ENCODE measurements around the gene CCL8.

CCL8 gene

DNA sequence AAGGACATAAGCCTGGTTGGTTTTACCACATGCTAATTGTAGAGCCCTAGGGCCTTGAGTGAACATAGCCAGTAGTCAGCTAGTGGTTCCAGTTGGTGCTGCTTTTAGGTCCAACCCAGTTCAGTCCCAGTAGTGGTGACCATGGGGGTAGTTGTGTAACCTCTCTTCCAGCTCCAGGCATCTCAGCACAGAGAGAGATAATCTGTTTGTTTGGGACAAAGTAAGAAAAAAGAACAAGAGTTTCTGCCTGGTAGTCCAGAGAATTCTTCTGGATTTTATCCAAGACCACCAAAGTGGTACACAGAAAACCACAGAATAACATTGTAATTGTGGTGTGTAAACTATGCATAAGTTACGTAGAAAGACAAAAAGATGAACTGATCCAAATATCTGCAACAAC lies 31.9 kb downstream of the CCL8 start:
- Mint-ChIP-seq H3K27ac (no peak overlapping the region), H3K9me3 (peaks cover 3% of the 10 kb centered on the region), H3K36me3 (no peaks in the 10 kb centered on the region), H3K4me1 (no peaks in the 10 kb centered on the region), H3K4me3 (no peak overlapping the region)
- no peak for ATAC-seq
- no peak for DNase-seq (ENCODE audit: low spot score in 2 of 2)

DNA sequence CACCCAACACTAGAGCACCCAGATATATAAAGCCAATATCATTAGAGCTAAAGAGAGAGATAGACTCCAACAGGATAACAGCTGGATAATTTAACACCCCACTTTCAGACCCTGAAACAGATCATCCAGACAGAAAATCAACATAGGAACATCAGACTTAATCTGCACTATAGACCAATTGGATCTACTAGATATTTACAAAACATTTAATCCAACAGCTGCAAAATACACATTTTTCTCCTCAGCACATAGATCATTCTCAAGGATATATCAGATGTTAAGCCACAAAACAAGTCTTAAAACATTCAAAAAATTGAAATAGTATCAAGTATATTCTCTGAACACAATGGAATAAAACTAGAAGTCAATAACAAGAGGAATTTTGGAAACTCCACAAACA lies 33.0 kb downstream of the CCL8 start:
- DNase-seq (ENCODE audit: low spot score in 2 of 2) (no peak), ATAC-seq (no peak)
- Mint-ChIP-seq H3K9me3 (peaks cover 3% of the 10 kb centered on the region), H3K4me1 (no peaks in the 10 kb centered on the region), H3K4me3 (no peak overlapping the region), H3K27ac (no peak overlapping the region), H3K36me3 (no peaks in the 10 kb centered on the region)

DNA sequence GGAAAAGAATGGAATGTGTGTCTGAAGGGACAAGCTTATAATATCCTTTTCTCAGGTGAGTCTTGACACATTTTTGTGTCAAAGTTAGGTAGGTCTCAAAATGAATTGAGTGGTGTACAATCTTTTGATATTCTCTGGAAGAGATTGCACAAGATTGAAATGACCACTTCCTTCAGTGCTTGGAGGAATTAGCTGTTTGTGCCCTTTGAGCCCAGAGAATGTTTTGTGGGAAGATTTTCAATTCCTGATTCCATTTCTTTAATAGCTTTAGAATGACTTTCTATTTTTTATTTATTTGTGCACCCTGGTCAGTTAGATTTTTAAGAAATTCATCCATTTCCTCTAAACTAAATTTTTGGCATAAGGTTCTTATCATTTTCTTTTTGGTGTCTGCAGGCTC lies 35.4 kb downstream of the CCL8 start:
- DNase-seq (ENCODE audit: low spot score in 2 of 2): no peak
- Mint-ChIP-seq H3K27ac (no peak overlapping the region), H3K4me3 (no peak overlapping the region), H3K9me3 (peaks cover 3% of the 10 kb centered on the region), H3K4me1 (no peaks in the 10 kb centered on the region), H3K36me3 (no peaks in the 10 kb centered on the region)
- ATAC-seq: no peak

DNA sequence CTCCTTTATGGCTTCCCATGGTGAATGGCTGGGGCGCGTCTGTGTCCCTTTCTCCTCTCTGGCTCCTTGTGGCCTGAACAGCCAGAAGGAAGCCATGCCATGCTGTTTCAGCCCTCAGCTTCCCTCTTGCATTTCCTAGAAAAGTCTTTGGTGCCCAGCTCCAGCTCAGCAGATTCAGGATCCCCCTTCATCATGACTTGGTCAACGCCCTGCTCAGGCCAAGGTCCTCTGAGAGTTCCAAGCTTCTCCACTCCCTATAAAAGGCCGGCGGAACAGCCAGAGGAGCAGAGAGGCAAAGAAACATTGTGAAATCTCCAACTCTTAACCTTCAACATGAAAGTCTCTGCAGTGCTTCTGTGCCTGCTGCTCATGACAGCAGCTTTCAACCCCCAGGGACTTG lies 37.0 kb downstream of the CCL8 start, which contains the start of gene CCL13:
TSS of gene CCL13 (plus strand) at position 287 of the 400 bp plus-strand sequence. CDS start at position 334, 47 bp downstream.
- Mint-ChIP-seq H3K9me3 (peaks cover 3% of the 10 kb centered on the region), H3K27ac (no peak within 1 kb of the TSS), H3K36me3 (no peaks in the 10 kb centered on the region), H3K4me1 (no peaks in the 10 kb centered on the region), H3K4me3 (no peak within 1 kb of the TSS)
- ATAC-seq (no peak), DNase-seq (ENCODE audit: low spot score in 2 of 2) (no peak)

DNA sequence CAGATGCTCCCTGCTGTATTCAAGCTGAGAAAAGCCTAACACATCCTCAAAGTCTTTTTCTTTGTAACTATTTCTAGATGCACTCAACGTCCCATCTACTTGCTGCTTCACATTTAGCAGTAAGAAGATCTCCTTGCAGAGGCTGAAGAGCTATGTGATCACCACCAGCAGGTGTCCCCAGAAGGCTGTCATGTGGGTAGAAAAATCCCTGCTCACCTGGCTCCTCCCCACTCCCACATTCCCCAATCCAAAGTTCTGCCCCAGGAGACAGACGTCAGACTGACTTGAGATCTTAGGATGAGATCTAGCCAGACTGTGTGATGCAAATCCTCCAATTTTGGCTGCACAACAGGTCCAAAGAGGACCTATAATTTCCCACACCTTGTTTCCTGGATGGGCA lies 38.2 kb downstream of the CCL8 start:
- Mint-ChIP-seq H3K4me3 (no peak overlapping the region), H3K27ac (no peak overlapping the region), H3K36me3 (no peaks in the 10 kb centered on the region), H3K9me3 (peaks cover 3% of the 10 kb centered on the region), H3K4me1 (no peaks in the 10 kb centered on the region)
- no peak for DNase-seq (ENCODE audit: low spot score in 2 of 2)
- no peak for ATAC-seq

DNA sequence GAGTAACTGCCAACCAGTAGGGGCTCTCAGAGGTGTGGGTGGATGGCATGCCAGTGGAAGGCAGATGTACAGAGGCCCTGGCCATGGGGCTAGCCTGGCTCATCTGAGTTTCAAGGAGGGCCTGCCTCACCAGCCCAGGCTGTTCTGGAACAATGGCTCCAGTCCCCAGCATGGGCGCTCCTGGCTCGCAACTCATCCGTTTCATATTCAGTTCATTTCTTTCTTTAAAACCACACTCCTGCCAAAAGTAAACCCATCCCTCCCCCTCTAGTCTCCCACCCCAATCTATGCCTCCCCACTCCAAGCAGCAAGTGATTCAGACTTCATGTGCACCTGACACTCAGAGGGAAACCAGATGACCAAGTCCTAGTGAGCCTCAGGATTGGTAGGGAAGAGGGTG lies 39.4 kb downstream of the CCL8 start:
- ATAC-seq (no peak), DNase-seq (ENCODE audit: low spot score in 2 of 2) (no peak)
- Mint-ChIP-seq H3K9me3 (peaks cover 3% of the 10 kb centered on the region), H3K4me3 (no peak overlapping the region), H3K27ac (no peak overlapping the region), H3K36me3 (no peaks in the 10 kb centered on the region), H3K4me1 (no peaks in the 10 kb centered on the region)

DNA sequence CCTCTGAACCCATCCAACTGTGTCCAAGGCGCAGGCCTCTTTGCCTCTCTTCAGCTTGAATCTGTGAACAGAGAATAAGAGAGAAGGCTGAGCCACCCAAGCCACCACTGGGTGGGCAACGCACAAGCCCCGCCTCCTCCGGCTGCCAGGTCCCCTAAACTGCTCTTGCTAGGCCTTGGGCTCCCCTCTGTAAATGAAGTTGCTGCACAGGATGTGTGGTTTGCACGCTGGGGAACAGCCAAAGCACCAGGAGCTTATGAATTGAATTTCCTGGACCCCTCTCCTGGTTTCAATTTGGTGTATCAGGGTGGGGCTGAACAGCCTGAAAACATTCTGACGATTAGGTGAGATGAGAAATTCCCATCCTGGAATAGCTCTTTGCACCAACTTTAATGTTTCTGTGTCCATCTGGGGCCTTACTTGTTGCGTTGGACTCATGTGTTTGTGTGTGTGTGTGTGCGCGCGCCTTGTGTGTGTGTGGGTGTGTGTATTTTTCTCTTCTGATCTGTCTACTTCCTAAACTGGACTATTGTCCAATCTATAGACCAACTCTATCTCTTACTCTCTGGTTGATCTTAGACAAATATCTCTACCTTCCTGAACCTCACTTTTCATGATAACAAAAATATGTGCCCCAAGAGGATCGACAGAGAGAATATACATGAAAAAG lies 41.5 kb downstream of the CCL8 start:
- H3K27ac Mint-ChIP-seq: no peak overlapping the region
- ATAC-seq (no peak), DNase-seq (ENCODE audit: low spot score in 2 of 2) (no peak)
- no peaks in the 10 kb centered on the region for H3K4me1 Mint-ChIP-seq
- H3K9me3 Mint-ChIP-seq: no peaks in the 10 kb centered on the region
- H3K4me3 Mint-ChIP-seq: no peak overlapping the region
- H3K36me3 Mint-ChIP-seq: no peaks in the 10 kb centered on the region

DNA sequence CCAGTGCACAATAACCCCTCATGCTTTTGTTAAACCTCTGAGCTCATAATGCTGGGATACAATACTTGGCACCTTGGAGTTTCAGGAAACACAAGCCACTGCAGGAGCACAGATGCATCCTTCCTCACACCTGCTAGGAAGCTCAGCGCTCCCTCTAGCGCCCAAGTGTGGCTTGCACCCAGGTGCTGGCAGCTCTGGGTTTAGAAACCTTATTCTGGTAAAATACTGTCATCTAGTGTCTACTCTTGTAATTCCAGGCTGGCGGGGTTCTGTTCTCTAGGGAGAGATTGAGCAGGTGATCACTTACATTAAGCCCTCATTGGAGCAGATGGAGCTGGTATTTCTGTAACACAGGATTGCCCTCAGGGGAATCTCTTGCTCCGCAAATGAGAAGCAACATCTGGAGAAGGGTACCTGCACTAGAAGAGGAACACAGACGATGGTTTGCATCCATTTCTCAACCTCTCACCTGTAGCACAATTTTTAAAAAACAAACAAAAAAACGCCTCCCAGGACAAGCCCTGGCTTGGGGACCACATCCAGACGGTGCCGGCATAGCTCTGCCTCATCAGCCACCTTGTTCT lies 42.3 kb downstream of the CCL8 start:
- ATAC-seq (peak; percentile 85), DNase-seq (ENCODE audit: low spot score in 2 of 2) (peak; percentile 42 to 85)
- no peaks in the 10 kb centered on the region for H3K36me3 Mint-ChIP-seq
- H3K4me1 Mint-ChIP-seq: no peaks in the 10 kb centered on the region
- no peaks in the 10 kb centered on the region for H3K9me3 Mint-ChIP-seq
- H3K27ac Mint-ChIP-seq: no peak overlapping the region
- H3K4me3 Mint-ChIP-seq: no peak overlapping the region

DNA sequence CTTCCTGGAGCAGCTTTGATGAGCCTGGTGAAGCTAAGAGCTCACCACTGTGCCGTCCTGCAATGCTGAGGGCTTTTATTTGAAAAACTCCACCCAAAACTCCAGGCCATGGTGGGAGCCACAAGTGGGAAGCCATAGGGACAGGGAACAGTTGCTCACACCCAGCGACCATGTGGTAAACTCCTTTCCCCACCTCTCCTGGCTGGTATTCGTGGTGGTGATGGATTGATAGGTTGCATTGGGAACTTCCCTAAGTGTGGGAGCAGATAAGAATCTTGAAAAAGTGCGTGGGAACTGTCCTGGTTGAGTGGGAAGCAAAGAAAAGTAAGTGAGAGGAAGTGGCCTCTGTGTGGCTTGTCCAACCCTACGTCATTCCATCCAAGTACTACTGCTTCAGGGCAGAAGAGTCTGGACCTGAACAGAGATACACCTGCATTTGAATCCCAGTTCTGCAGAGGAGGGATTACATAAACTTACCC lies 44.0 kb downstream of the CCL8 start, which contains the start of gene CCL1:
TSS of gene CCL1 (minus strand) at position 51 of the 479 bp plus-strand sequence. CDS start 72 bp downstream, outside the sequence.
- DNase-seq (ENCODE audit: low spot score in 2 of 2) (no peak), ATAC-seq (no peak)
- no peak within 1 kb of the TSS for H3K4me3 Mint-ChIP-seq
- H3K9me3 Mint-ChIP-seq: no peaks in the 10 kb centered on the region
- no peaks in the 10 kb centered on the region for H3K4me1 Mint-ChIP-seq
- no peaks in the 10 kb centered on the region for H3K36me3 Mint-ChIP-seq
- H3K27ac Mint-ChIP-seq: no peak within 1 kb of the TSS

DNA sequence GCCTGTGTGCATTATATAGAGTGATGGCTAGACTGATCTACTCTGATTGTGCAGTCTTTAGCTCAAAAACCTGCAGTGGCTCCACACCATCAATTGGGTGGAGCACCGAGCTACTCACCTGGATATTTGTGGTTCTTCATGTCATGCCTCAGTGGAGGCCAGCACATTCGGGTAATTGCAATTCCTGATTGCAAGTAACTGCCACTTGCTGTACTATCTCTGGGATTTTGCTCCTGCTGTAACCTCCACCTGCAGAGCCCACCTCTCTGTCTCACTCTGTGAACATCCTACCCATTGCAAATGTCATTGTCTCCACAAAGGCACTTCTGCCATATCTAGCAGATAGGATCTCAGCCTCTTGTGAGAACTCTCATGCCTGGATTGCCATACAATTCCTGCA lies 45.5 kb downstream of the CCL8 start:
- no peak for ATAC-seq
- H3K4me1 Mint-ChIP-seq: no peaks in the 10 kb centered on the region
- H3K4me3 Mint-ChIP-seq: no peak overlapping the region
- H3K9me3 Mint-ChIP-seq: no peaks in the 10 kb centered on the region
- no peak for DNase-seq (ENCODE audit: low spot score in 2 of 2)
- H3K36me3 Mint-ChIP-seq: no peaks in the 10 kb centered on the region
- H3K27ac Mint-ChIP-seq: no peak overlapping the region

DNA sequence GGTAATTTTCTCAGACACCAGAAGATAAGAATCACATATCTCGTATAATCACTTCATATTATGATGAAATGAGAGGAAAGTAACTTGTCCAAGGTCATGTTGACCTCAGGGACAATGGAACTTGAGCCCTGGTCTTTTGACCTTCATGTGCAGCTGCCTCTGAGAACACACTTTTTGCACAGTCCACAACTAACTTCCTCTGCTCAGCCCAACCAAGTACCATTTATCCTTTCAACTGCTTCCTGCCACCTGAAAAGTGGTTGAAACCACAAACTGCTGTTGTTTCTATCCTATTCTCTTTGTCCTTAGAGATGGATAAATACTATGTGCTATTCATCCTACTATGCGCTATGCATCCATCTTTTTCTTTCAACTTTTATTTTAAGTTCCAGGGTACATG lies 46.1 kb downstream of the CCL8 start:
- H3K27ac Mint-ChIP-seq: no peak overlapping the region
- H3K9me3 Mint-ChIP-seq: no peaks in the 10 kb centered on the region
- H3K4me3 Mint-ChIP-seq: no peak overlapping the region
- no peaks in the 10 kb centered on the region for H3K36me3 Mint-ChIP-seq
- ATAC-seq (no peak), DNase-seq (ENCODE audit: low spot score in 2 of 2) (no peak)
- H3K4me1 Mint-ChIP-seq: no peaks in the 10 kb centered on the region

DNA sequence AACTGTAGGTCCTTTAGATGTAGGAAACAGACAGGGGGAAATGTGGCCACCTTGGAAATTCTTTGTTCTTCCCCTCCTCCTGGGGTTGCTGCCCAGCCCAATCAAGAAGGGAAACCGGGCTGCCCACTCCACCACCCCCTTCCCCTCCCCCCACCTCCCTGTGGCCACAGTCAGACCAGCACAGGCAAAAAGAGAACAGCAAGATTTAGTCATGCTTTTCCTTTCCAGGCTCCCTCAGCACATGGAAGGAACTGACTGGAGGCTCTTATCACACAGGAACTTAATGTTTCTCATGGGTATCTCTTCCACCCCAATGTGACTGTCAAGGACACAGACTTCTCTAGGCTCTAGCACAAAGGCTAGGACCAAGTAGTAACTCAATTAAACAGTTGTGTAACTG lies 46.8 kb downstream of the CCL8 start:
- Mint-ChIP-seq H3K4me3 (no peak overlapping the region), H3K9me3 (no peaks in the 10 kb centered on the region), H3K36me3 (no peaks in the 10 kb centered on the region), H3K4me1 (peaks cover 6% of the 10 kb centered on the region), H3K27ac (no peak overlapping the region)
- DNase-seq (ENCODE audit: low spot score in 2 of 2) (no peak), ATAC-seq (no peak)

DNA sequence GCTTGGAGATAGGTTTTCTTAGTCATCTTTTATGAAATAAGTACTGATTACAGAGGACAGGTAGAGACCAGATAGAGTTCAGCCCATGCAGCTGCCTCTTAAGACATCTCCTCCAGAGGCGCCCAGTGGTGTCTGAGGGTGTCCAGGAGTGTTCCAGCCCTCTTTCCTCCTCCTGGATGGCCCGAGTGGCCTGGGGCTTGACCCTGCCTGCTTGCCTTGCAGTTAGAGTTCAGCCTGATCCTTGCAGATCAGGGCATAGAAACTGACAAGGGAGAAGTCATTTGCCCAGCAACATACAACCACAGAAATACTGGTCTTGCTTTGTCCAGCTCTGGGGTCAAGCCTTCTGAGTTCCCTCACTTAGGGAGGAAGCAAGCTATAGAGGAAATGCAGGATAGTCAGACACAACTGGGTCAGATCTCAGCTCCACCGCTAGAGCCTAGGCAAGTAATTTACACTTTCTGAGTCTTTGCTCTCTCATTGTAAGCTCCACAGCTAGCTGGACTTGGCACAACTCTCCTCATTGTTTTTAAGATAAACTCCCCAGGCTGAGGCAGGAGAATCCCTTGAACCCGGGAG lies 47.4 kb downstream of the CCL8 start:
- Mint-ChIP-seq H3K4me3 (no peak overlapping the region), H3K4me1 (peaks cover 12% of the 10 kb centered on the region), H3K27ac (no peak overlapping the region), H3K9me3 (no peaks in the 10 kb centered on the region), H3K36me3 (no peaks in the 10 kb centered on the region)
- ATAC-seq (no peak), DNase-seq (ENCODE audit: low spot score in 2 of 2) (peak in 1 of 2 donors; percentile 43)

DNA sequence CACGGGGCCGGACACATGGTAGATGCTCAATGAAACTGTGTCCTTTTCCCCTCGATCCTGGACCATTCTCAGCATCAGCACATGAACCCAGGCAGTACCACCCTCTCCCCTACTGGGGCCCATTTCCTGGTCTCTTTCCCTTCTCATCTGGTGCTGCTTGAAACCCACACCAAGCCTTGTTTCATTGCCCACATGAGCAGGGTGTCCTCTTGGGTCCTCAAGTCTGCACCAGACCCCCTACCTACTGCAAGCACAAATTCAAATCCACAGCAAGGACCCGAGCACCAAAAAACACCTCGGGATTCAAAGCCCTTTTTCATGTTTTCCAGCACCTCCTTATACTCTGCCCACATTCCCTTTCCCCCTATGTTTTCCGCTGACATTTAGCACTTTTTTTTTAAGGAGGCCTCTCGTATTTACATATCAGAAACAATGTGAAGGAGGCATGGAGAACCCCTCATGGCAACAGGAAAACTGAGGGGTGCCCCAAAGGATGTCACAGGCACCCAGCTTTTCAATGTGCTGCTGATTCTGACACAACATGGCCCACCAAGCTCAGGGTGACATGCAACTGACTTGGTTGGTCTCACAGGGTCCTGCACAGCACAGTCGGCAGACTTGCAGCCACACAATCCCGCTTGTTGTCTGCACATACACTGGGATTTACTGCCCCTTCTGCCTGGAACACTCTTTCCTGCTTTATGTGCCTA lies 48.4 kb downstream of the CCL8 start:
- ATAC-seq: no peak
- H3K27ac Mint-ChIP-seq: no peak overlapping the region
- H3K36me3 Mint-ChIP-seq: no peaks in the 10 kb centered on the region
- H3K9me3 Mint-ChIP-seq: no peaks in the 10 kb centered on the region
- peak in 1 of 2 donors; percentile 43 for DNase-seq (ENCODE audit: low spot score in 2 of 2)
- H3K4me1 Mint-ChIP-seq: peaks cover 12% of the 10 kb centered on the region
- no peak overlapping the region for H3K4me3 Mint-ChIP-seq

DNA sequence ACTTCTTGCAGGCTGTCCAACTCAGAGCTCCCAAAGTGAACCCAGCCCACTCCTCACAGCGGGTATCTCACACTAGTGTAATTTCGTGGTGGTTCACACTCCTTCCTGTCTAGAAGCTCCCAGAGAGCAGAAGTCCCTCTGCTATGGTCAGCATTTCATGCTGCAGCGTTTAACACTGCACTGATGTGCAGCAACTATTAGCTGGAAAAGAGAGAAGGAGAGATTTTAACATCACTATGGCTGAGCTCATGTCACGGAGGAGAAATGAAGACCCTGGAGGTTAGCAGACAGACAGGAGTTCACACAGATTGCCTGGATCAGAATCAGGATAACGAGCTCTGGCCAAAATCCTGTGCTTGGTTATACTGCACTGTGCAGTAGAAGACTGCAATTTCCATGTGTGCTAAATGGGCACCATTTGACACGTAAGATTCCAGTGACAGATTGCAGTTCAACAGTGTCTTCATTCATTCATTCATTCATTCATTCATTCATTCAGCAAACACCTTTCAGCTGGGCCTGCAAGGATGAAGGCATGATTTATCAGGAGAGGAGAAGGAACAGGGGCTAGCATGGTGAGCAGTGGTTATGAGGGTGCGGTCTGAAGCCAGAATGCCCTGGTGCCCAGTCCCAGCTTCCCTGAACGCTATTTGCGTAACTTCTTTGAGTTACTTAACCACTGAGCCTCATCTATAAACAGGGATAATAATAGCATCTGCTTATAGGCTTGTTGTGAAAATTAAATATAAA lies 49.1 kb downstream of the CCL8 start:
- Mint-ChIP-seq H3K9me3 (no peaks in the 10 kb centered on the region), H3K36me3 (no peaks in the 10 kb centered on the region), H3K4me3 (no peak overlapping the region), H3K27ac (no peak overlapping the region), H3K4me1 (peaks cover 12% of the 10 kb centered on the region)
- ATAC-seq: no peak
- DNase-seq (ENCODE audit: low spot score in 2 of 2): peak in 1 of 2 donors; percentile 33

Data from stimulated activated effector memory CD8-positive, alpha-beta T cell treated with anti-CD3 and anti-CD28 coated beads, Interleukin-12 subunit alpha, Interleukin-12 subunit beta, amount 100 ng/mL, for 72 hours (primary cell).